ENCODE results near the gene PCSK6.

Gene PCSK6

DNA sequence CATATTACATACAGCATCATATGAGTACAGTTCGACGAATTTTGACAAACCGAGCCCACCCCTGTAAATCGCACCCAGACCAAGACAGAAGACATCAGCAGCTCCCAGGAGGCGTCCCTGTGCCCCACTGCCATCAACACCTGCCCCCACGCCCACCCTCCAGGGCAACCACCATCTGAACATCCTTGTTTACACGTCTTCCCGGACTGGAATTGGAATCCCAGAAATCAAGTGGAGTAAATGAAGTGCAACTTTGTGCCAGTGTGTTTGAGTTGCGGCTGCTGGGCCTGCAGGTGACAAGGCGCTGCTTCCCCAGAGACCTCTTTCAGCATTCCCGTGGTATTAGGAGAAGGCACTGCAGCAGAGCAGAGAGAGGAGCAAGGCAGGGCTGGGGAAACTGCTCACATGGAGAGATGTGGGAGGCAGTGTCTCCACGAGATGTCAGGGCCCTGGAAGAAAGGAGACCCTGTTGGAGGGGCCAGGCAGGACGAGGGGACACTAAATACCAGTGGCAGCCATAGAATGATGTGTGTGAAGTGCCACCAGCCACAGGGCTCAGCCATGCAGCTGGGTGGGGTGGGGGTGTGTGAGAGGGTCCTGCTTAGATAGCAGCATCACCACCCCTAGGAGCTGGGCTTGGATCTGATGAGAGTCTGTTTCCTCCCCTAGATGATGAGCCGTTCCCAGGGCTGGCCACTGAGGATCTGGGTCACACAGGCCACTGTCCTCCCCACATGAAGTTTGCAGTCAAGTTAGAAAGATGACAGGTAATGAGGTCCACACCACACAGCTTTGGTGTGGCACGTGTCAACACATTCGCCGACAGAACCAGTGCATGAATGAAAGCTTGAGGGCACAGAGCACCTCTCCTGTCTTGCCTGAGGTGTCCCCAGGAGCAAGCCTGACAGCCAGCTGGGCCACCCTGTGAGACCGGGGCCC lies 33.4 kb upstream of the PCSK6 start:
- DNase-seq = no peak

DNA sequence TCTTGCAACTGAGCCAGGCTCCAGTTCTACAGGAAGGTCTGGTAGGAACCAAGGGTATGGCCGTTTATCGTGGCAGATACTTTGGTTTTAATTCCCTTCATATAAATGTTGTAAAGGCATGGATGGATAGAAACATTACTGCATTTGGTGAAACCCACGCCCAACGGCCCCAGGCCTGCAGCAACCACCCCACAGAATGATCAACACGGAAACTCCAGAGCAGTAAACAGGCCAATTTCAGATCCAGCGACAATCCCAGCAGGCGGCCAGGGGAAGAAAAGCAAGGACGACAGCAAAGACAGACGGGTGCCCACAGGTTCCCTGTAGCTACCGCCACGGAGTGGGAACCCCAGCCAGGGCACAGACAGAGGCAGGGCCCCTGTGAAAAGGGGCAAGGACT lies 32.6 kb upstream of the PCSK6 start:
- DNase-seq = no peak

DNA sequence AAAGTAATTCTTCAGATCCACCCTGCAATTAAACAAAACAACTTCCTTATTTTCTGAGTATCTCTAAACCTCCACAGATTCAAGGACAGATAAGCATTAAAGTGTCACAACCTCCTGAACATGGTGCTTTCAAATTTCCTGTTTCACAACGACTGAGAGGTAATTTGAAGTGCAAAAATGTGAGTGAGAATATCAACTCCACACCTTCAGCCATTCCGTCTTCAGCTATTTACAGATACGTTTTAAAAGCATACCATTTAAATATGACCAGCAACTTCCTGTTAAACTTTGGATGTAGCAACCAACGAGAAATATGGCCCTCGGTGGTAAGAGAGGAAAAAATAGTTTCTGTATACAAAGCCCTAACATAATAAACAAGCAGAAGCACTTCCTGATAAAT lies 32.1 kb upstream of the PCSK6 start:
- no peak for DNase-seq

DNA sequence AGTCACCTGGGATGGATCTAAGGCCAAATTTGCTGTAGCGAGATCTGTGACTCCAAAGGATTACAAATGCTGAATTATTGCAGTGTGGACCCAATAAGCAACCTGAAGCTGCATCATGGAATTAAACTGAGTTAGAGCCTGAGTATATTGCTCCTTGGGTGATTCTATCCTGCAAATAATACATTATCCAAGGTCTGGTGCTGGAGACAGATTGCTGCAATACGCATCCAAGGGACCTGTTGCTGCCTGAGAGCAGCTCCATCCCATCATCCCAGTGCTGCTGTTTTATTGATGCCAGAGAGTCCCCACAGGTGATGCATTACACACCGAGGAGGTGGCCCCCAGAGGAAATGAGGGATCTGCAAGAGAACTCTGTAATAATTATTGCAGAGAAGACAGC lies 31.6 kb upstream of the PCSK6 start:
- DNase-seq = no peak

DNA sequence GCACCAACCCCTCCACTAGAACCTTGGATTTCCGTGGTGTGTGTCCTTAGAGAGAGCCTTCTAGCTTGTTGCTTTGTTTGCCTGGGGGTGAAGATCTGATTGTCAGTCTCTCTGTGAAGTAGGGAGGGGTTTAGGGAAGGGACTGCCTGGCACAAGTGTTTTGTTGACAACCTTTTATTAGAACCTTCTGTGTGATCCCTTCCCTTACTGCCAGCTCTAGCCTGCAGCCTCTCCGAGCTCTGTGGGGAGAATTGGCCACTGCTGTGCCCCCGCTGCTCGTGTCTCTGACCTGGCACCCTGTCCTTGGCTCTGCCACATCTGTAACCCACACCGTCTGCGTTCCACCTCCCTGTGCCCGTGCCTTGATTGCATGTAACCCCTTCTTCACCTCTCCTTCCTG lies 30.9 kb upstream of the PCSK6 start:
- DNase-seq = no peak

DNA sequence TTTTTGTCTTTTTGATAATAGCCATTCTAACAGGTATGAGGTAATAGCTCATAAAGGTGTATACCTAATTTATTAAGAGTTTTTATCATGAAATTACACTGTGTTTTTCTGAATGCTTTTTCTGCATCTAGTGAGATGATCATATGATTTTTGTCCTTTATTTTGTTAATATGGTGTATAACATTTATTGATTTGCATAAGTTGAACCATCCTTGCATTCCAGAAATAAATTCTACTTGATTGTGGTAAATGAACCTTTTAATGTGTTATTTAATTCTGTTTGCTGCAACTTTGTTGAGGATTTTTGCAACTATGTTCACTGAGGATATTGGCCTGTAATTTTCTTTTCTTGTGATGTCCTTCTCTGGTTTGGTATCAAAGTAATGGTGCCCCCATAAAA lies 28.0 kb upstream of the PCSK6 start:
- no peak for DNase-seq

DNA sequence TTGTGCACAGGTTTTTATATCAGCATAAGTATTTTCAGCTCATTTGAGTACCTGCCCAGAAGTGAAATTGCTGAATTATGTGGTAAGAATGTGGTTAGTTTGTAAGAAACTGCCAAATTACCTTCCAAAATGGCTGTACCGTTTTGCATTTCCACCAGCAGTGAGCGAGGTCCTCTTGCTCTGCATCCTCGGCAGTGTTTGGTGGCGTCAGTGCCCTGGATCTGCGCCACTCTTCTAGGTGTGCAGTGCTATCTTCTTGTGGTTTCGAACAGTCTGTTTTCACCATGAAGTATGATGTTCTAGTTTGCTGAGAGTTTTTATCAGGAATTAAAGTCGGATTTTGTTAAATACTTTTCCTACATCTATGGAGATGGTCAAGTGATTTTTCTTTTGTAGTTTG lies 24.8 kb upstream of the PCSK6 start:
- no peak for DNase-seq

DNA sequence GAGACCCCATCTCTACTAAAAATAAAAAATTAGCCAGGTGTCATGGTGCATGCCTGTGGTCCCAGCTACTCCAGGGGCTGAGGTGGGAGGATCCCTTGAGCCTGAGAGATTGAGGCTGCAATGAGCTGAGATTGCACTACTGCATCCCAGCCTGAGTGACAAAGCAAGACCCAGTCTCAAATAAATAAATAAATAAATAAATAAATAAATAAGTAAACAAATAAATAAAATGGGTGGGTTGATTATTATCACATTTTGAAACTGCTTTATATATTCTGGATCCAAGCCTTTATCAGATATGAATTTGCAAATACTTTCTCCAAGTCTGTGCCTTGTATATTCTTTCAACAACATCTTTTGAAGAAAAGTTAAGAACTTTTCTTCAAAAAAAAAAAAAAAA lies 22.2 kb upstream of the PCSK6 start:
- no peak for DNase-seq

DNA sequence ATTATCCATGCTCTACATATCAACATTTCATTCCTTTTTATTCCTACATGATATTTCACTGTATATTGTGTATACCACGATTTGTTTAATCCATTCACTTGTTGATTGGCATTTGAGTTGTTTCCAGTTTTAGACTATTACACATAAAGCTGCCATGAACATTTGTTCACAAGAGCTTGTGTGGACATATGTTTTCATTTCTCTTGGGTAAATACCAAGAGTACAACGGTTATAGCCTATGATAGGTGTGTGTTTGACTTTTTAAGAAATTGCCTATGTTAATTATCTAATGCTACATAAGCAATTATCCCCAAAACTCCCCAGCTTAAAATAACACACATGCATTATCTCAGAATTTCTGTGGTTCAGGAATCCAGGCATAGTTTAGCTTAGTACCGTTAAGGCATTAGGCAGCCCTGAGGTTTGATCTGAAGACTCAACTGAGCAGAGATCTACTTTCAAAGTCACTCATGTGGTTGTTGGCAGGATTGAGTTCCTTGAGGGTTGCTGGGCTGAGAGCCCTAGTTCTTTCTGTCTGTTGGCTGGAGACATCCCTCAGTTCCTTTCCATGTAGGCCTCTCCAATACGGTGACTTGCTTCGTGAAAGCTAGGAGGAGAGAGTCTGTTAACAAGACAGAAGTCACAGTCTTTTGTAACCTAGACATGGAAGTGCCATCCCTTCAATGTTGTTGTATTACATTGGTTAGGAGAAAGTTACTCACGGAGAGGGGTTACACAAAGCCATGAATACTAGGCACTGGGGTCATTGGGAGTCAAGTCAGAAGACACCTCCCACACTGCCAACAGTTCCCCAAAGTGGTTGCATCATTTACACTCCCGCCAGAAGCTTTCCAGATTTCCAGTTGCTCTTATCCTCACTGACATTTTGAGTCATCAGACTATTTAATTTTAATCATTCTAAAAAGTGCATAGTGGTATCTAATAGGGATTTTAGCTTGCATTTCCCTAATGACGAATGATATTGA lies 21.0 kb upstream of the PCSK6 start:
- no peak for DNase-seq

DNA sequence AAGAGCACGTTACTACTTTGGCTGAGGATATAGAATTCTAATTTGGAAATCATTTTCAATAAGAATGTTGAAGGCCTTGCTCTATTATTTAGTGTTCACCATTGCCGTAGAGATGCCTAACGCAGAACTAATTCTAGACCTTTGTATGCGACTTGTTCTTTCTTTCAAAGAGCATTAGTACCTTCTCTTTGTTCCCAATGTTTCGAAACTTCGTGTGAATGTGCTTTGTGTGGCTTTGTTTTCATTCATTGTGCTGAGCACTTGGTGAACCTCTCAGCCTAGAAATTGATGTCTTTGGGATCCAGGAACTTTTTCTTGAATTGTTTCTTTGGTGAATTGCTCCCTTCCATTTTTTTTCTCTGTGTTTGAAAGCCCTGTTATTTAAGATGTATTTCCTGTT lies 19.8 kb upstream of the PCSK6 start:
- DNase-seq = no peak

DNA sequence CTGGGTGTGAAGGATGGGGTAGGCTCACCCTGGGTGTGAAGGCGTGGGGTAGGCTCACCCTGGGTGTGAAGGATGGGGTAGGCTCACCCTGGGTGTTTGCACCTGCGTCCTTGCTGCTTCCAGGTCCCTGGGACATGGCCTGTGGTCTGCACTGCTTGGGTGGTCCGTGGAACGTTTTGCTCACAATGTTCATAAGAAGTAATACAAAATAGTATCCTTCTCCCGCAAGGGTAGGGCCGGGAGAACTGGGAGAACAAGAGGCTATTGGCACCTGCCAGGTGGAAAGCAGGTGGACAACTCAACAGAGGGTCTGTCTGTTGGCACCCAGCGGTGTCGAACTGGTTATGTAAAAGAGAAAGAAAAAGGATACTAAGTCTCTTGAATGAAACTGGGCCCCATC lies 17.0 kb upstream of the PCSK6 start:
- no peak for DNase-seq

DNA sequence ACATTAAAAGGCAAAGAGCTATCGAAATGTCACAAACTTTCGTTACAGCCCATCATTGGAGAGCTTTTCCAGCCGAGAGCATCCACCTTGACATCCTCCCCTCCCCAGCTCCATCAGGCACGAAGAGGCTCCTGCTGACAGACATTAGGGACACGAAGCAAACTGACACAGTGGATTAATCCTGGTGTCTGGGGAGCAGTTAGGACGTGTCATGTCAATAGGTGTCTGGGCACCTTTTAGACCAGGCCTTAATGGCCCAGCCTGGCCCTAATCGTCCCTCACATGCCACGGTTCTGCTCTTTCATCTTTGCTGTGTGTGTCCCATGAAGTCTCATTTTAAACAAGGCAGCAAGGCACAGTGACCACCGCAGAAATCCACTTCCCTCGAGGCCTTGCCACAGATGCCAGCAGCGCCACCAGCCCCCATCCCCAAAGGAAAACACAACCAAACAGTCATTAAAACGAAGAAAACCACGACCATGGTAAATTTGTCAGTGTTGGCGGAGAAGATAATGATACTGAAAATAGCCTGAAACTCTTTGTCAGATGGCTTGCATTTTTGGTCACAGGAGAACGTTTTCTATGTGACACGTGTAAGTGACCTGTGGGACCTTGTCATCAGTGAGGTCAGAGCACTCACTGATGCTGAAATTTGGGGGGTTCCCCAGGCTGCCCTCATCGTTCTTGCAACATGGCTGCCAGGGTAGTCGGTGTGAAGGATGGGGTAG lies 16.3 kb upstream of the PCSK6 start:
- DNase-seq = no peak

DNA sequence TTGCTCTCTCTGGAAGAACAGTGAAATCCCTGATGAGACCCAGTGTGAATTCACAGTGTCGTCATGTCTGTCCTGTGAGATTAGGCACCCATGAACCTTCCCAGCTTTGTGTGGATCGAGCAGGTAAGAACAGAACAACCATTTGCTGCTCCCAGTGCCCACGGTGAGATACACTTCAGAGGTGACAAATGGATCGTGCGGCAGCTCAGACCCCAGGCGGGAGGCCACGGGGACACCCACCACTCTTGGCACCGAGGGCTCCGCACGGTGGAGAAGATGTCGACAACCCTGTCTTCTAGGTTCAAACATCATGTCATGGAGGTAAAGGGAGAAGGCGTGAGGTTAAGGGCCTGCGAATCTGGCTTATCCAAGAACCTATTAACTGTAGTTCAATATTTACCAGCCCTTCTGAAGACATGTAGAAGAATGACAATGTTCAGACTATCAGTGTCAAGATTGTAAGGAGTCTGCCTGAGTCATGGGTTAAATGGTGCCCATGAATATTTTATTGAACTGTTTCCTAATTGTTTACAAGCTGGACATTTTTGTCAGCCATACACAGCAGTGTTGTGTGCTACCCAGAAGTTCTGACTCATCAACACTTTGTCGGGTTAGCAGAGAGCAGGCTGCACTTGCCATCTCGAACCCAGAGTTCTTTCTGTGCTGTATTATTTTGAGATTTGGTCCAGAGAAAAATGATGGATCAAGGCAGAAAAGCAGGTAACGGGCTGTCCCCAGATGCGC lies 15.5 kb upstream of the PCSK6 start:
- DNase-seq = no peak

DNA sequence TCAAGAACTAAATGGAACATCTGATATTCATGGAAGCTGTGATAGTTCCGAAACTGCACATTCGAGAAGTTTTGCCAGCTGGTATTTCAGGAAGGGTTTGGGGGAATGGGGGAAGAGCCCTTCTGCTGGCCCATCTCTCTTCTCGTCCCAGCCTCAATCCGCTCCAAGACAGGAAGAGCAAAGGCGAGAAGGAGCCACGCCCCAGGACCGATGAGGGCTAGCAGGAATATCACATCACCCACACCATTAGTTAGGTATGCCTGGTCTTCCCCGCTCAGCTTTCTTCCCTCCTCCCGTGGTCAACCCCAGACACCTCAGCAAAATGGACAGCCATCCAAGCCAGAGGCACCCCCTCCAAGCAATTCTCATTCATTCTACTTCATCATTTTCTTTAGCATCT lies 14.9 kb upstream of the PCSK6 start:
- DNase-seq = no peak

DNA sequence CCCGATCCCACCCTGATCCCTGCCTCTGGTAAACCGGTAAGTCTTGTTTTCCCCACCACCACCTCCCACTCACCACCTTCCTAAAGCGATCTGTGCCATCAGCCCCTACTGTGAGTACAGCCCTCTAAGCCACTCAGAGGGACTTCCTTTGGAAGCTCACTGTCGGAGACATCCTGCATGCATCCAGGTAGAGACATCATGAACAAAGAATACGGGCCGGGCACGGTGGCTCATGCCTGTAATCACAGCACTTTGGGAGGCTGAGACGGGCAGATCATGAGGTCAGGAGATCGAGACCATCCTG lies 13.7 kb upstream of the PCSK6 start:
- no peak for DNase-seq

DNA sequence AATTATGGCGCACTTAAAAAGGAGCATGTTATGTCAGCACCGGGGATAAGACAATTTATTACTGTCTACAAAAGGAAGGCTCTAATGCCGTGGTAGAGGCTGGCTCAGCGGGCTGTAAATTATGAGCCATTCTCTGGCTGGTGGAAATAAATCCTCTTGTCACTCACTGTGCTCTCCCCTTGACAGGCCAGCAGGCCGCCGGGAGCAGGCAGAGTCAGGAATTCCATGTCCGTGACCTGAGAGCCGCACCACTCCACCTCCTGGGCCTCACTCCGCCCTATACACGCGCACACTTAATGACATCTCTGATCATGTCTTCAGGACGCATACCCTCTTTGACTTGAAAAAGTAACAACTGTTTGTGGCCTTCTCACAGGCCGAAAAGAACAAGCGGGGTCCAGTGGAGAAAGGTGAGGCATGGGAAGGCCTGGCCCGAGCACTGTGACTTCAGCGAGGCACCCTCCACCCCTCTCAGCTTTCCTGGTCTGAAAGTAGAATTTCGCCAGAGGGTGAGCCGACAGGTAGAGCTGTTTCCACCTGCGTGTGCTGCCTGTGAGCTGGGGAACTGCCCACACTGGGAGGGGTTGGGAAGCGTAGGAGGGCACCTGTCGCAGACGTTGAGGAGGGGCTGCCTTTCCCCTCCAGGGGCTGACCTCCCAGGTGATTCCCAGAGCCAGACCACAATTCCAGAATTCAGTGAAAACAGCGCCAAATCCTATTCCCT lies 13.2 kb upstream of the PCSK6 start:
- DNase-seq = no peak

DNA sequence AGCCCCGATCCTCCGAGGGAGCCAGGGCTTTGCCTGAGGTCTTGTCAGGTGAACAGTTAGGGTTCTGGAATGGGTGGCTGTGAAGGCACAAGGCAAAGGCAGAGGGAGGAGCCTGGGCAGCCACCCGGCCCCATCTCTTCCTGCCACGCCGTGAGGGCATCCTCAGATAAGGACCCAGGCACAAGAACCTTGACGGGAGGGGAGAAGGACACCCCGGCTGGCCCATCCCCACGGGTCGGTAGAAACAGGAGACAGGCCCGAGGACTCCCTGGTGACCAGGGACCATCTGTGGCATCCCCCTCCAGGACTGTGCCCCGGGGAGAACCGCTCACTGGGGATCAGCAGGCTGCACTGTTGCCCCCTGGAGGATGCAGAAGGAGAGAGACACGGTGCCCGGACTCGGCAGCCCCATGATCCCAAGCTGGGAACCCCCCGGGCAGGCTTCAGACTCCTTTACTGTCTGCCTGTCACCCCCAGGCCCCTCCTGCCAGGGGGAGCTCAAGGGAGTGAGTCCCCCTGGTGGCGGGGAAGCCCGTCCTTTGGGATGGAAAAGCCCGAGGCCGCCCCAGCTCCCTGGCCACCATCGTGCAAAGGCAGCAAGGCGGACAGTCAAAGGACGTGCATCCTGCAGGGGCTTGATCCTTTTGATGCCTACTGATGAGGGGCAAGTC lies 12.3 kb upstream of the PCSK6 start:
- no peak for DNase-seq

DNA sequence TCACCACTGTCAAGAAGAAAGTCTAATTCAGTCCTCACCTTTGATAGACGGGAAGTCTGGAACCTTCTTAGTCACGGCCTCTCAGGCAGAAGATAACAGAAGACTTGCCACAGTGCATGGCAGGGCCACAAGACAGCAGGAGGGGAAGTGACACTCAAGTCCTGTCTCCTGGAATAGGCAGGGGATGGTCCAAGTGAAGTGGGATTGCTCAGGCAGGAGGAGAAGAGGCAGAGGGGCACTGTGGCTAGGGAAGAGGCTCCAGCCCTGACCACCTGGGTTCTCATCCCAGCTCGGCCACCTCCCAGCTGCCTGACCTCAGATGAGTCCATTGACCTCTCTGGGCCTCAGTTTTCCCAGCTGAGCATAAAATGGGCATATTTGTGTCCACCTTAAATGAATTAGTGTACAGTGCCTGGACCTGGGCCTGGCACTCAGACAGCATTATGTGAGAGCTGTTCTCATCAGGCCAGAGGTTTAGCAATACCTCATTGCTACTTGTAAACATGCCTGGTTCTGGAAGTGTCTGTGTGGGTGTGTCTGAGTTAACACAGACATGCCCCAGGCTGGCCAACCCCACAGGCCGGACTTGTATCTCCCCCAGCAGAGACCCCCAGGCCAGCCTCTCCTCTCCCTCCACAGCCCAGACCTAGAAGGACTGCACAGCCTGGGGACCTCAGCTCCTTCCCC lies 11.5 kb upstream of the PCSK6 start:
- no peak for DNase-seq

DNA sequence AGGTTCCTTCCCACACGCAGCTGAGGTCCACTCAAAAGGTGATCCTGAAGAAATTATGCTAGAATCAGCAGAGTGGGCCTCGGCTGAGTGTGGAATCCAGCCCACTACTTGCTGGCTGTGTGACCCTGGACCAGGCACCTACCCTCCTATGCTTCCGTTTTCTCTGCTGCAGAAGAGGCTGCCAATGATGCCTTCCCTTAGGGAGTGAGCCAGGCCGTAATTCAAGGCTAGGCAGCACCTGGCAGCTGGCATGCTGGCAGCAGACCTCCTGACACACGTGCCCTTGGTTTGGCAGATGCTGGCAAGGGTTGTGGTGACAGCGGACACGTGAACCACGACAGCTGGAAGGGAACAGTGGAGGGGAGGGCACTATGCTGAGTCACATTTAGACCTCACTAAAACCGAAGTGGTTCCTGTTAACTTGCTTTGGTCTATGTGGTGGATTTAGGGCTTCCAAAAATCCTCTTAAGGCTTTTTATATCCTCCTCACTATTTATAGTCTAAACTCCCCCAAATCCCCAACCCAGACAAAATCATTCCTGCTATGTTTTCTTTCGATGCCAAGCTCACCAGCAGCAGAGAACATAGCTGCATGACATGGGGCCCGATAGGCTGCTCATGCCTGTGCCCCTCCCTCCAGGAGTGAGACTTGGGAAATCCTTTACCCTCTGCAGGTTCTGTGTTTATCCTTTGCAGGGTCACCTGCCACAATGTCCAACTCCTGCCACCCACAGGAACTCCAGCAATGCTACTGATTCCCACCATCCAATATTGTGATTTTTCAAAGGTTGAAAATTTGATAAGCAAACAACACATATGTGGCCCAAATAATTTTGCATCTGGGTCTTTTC lies 10.6 kb upstream of the PCSK6 start:
- no peak for DNase-seq

All from NCI-H510A (cell line).